Tibial nerve (tissue), 3 donors: Measurements from ENCODE around the gene PKN2.

Experiments
- POLR2A ChIP-seq, 2 donors: fragments of 450-650 bp; IDR thresholded peaks; one replicate each; pipeline ENCODE4 v1.6.1; 2017; ENCODE audit warnings: antibody characterized with exemption in 2 of 2, mild to moderate bottlenecking in 2 of 2, moderate library complexity in 2 of 2
- TF ChIP-seq, protein P1 (sequence below), 5 experiments: fragments of 200-600 bp in 3 of 5; fragments of 450-650 bp in 2 of 5; sonication (generic) in 3 of 5; IDR thresholded peaks; one replicate each; pipeline ENCODE4 v1.5.1; 2016 to 2019; ENCODE audit warnings: antibody characterized with exemption in 5 of 5, mild to moderate bottlenecking in 3 of 5, moderate library complexity in 2 of 5

DNA sequence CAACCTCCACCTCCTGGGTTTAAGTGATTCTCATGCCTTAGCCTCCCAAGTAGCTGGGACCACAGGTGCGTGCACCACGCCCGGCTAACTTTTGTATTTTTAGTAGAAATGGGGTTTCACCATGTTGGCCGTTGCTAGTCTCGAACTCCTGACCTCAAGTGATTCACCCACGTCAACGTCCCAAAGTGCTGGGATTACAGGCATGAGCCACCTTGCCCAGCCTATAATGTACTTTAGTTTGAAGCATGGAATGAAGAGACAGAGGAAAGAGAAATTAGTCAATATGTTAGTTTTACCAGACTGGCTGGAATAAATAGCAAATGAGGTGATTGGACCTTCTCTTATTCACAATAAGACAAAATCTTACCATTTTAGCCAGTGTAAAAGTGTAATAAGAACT, 118.3 kb downstream of the PKN2 start:
- TF ChIP-seq POLR2A (IDR thresholded peaks at IDR 0.05), result no peak
- TF ChIP-seq, protein P1, sequence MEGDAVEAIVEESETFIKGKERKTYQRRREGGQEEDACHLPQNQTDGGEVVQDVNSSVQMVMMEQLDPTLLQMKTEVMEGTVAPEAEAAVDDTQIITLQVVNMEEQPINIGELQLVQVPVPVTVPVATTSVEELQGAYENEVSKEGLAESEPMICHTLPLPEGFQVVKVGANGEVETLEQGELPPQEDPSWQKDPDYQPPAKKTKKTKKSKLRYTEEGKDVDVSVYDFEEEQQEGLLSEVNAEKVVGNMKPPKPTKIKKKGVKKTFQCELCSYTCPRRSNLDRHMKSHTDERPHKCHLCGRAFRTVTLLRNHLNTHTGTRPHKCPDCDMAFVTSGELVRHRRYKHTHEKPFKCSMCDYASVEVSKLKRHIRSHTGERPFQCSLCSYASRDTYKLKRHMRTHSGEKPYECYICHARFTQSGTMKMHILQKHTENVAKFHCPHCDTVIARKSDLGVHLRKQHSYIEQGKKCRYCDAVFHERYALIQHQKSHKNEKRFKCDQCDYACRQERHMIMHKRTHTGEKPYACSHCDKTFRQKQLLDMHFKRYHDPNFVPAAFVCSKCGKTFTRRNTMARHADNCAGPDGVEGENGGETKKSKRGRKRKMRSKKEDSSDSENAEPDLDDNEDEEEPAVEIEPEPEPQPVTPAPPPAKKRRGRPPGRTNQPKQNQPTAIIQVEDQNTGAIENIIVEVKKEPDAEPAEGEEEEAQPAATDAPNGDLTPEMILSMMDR (IDR thresholded peaks at IDR 0.05), result no peak
